ENCODE results near the gene SLC6A11.

GRCh38 chr3:10918011-10918410, 102.0 kb downstream of the SLC6A11 start:
- TF ChIP-seq CTCF (IDR thresholded peaks at IDR 0.05) (no peak), EZH2 (IDR thresholded peaks at IDR 0.05; ENCODE audit: borderline replicate concordance, insufficient read depth, low read depth, low read length, poor library complexity, severe bottlenecking) (no peak)

Measured in B cell (primary cell).